Parathyroid adenoma (tissue), 2 donors: ENCODE data around the gene UBR2.

Source experiments
- H2AFZ ChIP-seq: fragments of 300-600 bp; sonication (generic); one replicate; pipeline ENCODE4 v1.7.0; 2017; ENCODE audit warnings: antibody characterized with exemption, mild to moderate bottlenecking
- H3K27ac ChIP-seq: fragments of 300-600 bp; sonication (generic); one replicate; pipeline ENCODE4 v1.7.0; 2017
- H3K27me3 ChIP-seq: fragments of 300-600 bp; sonication (generic); one replicate; pipeline ENCODE4 v1.7.0; 2017; ENCODE audit warnings: low read length; ENCODE audit not compliant: control insufficient read depth, insufficient read depth
- H3K36me3 ChIP-seq: fragments of 300-600 bp; sonication (generic); one replicate; pipeline ENCODE4 v1.7.0; 2017; ENCODE audit warnings: low read length; ENCODE audit not compliant: control insufficient read depth, insufficient read depth
- H3K4me1 ChIP-seq: fragments of 300-600 bp; sonication (generic); one replicate; pipeline ENCODE4 v1.7.0; 2017; ENCODE audit warnings: control low read depth
- H3K4me2 ChIP-seq: fragments of 300-600 bp; sonication (generic); one replicate; pipeline ENCODE4 v1.7.0; 2017; ENCODE audit warnings: low read length
- H3K4me3 ChIP-seq: fragments of 300-600 bp; sonication (generic); one replicate; pipeline ENCODE4 v1.7.0; 2017; ENCODE audit warnings: low read depth, low read length
- H3K79me2 ChIP-seq: fragments of 300-600 bp; sonication (generic); one replicate; pipeline ENCODE4 v1.7.0; 2017; ENCODE audit warnings: control low read depth
- H3K9ac ChIP-seq: fragments of 300-600 bp; sonication (generic); one replicate; pipeline ENCODE4 v1.7.0; 2017; ENCODE audit warnings: mild to moderate bottlenecking
- H3K9me3 ChIP-seq: fragments of 300-600 bp; sonication (generic); one replicate; pipeline ENCODE4 v1.7.0; 2017; ENCODE audit warnings: low read length; ENCODE audit not compliant: control insufficient read depth
- CTCF ChIP-seq: fragments of 300-600 bp; sonication (generic); IDR thresholded peaks from one replicate; pipeline ENCODE4 v1.7.0; 2017; ENCODE audit warnings: antibody characterized with exemption, mild to moderate bottlenecking
- donor health status: primary hyperparathyroidism.

The UBR2 gene

GRCh38 chr6:42704937-42705374 lies 141.1 kb downstream of the UBR2 start:
- Histone ChIP-seq H3K27ac (no peak overlapping the region), H3K4me2 (no peak overlapping the region), H3K9me3 (no peaks in the 10 kb centered on the region), H3K4me3 (no peak overlapping the region), H3K36me3 (no peaks in the 10 kb centered on the region), H3K79me2 (no peaks in the 10 kb centered on the region), H2AFZ (peak overlapping the region; percentile 82), H3K27me3 (no peaks in the 10 kb centered on the region), H3K9ac (no peak overlapping the region), H3K4me1 (no peaks in the 10 kb centered on the region)
- no peak for TF ChIP-seq CTCF

- no peak for TF ChIP-seq CTCF
- H3K4me2 ChIP-seq: no peak overlapping the region
- no peaks in the 10 kb centered on the region for H3K79me2 ChIP-seq
- no peak overlapping the region for H2AFZ ChIP-seq
- no peaks in the 10 kb centered on the region for H3K27me3 ChIP-seq
- no peak overlapping the region for H3K9ac ChIP-seq
- no peaks in the 10 kb centered on the region for H3K36me3 ChIP-seq
- no peaks in the 10 kb centered on the region for H3K4me1 ChIP-seq
- H3K27ac ChIP-seq: no peak overlapping the region
- H3K9me3 ChIP-seq: no peaks in the 10 kb centered on the region
- H3K4me3 ChIP-seq: no peak overlapping the region
These were observed 143.8 kb downstream of the UBR2 start for GRCh38 chr6:42707595-42707994.

GRCh38 chr6:42708096-42708495 lies 144.3 kb downstream of the UBR2 start:
- no peak for TF ChIP-seq CTCF
- H3K4me2 ChIP-seq: no peak overlapping the region
- no peaks in the 10 kb centered on the region for H3K4me1 ChIP-seq
- H3K9me3 ChIP-seq: no peaks in the 10 kb centered on the region
- no peaks in the 10 kb centered on the region for H3K27me3 ChIP-seq
- H3K4me3 ChIP-seq: no peak overlapping the region
- H2AFZ ChIP-seq: no peak overlapping the region
- no peaks in the 10 kb centered on the region for H3K36me3 ChIP-seq
- no peak overlapping the region for H3K27ac ChIP-seq
- no peaks in the 10 kb centered on the region for H3K79me2 ChIP-seq
- no peak overlapping the region for H3K9ac ChIP-seq

GRCh38 chr6:42709871-42710270 lies 146.0 kb downstream of the UBR2 start:
- H3K4me2 ChIP-seq: no peak overlapping the region
- no peaks in the 10 kb centered on the region for H3K36me3 ChIP-seq
- no peak for TF ChIP-seq CTCF
- H3K27ac ChIP-seq: no peak overlapping the region
- H3K4me1 ChIP-seq: no peaks in the 10 kb centered on the region
- H3K9ac ChIP-seq: no peak overlapping the region
- no peak overlapping the region for H3K4me3 ChIP-seq
- H2AFZ ChIP-seq: no peak overlapping the region
- no peaks in the 10 kb centered on the region for H3K27me3 ChIP-seq
- no peaks in the 10 kb centered on the region for H3K79me2 ChIP-seq
- no peaks in the 10 kb centered on the region for H3K9me3 ChIP-seq

GRCh38 chr6:42710316-42710715 lies 146.5 kb downstream of the UBR2 start:
- Histone ChIP-seq H3K9ac (no peak overlapping the region), H3K36me3 (no peaks in the 10 kb centered on the region), H3K79me2 (no peaks in the 10 kb centered on the region), H3K9me3 (no peaks in the 10 kb centered on the region), H3K4me3 (no peak overlapping the region), H2AFZ (no peak overlapping the region), H3K27me3 (no peaks in the 10 kb centered on the region), H3K27ac (no peak overlapping the region), H3K4me1 (no peaks in the 10 kb centered on the region), H3K4me2 (no peak overlapping the region)
- no peak for TF ChIP-seq CTCF
